DMS114 treated with DMSO at 0.1 percent for 48 hours (cell line): ENCODE results near the gene BANP.
"Not testable (repeated sequence)": the region's sequence is repeated elsewhere in the genome, so short reads cannot be mapped to it uniquely, and the experiment has no call there.

Source experiments
- DNase-seq: peaks from one replicate; lab custom pipeline; 2025; ENCODE audit not compliant: unreplicated experiment; lab: John Stamatoyannopoulos, UW

The BANP gene

GRCh38 chr16:88077328-88078108 is 126.3 kb downstream of the BANP start:
- DNase-seq, result no peak

GRCh38 chr16:88078111-88078775 is 127.0 kb downstream of the BANP start:
- DNase-seq, result no peak

GRCh38 chr16:88083582-88083981 is 132.3 kb downstream of the BANP start:
- no peak for DNase-seq

- no peak for DNase-seq
Observed at GRCh38 chr16:88084881-88085280, 133.6 kb downstream of the BANP start.

GRCh38 chr16:88086571-88087516 is 135.6 kb downstream of the BANP start:
- DNase-seq, result no peak

GRCh38 chr16:88087517-88087877 is 136.3 kb downstream of the BANP start:
- no peak for DNase-seq

- DNase-seq, result no peak
Observed at GRCh38 chr16:88088161-88088581, 136.9 kb downstream of the BANP start.

GRCh38 chr16:88088611-88089010 is 137.4 kb downstream of the BANP start:
- not testable (repeated sequence) for DNase-seq

- DNase-seq, result not testable (repeated sequence)
Observed at GRCh38 chr16:88089071-88089470, 137.8 kb downstream of the BANP start.

- not testable (repeated sequence) for DNase-seq
Observed at GRCh38 chr16:88089632-88090376, 138.6 kb downstream of the BANP start.

GRCh38 chr16:88090377-88091175 is 139.3 kb downstream of the BANP start:
- not testable (repeated sequence) for DNase-seq

GRCh38 chr16:88091221-88091971 is 140.2 kb downstream of the BANP start:
- not testable (repeated sequence) for DNase-seq

- not testable (repeated sequence) for DNase-seq
Observed at GRCh38 chr16:88091972-88092302, 140.7 kb downstream of the BANP start.

GRCh38 chr16:88092791-88093555 is 141.7 kb downstream of the BANP start:
- not testable (repeated sequence) for DNase-seq

GRCh38 chr16:88093556-88094252 is 142.5 kb downstream of the BANP start:
- not testable (repeated sequence) for DNase-seq

GRCh38 chr16:88094253-88094575 is 143.0 kb downstream of the BANP start:
- not testable (repeated sequence) for DNase-seq

- DNase-seq, result not testable (repeated sequence)
Observed at GRCh38 chr16:88094900-88095299, 143.7 kb downstream of the BANP start.

GRCh38 chr16:88096659-88097058 is 145.4 kb downstream of the BANP start:
- not testable (repeated sequence) for DNase-seq
